HepG2 (cell line): ENCODE results near the gene LNX2. TPM values are rescaled to one million over a fixed set of nuclear protein-coding genes. Genes with fewer than 3 reads are reported as not detected.

Experiments used
- ATF1 ChIP-seq: IDR thresholded peaks from 2 replicates; pipeline ENCODE4 v1.6.1; 2016; ENCODE audit warnings: mild to moderate bottlenecking, control low read depth
- FOSL1 ChIP-seq: sonication (generic); formaldehyde crosslinking; IDR thresholded peaks from 2 replicates; pipeline ENCODE4 v1.9.0; 2021; ENCODE audit warnings: missing genetic modification reagents, borderline replicate concordance
- HHEX ChIP-seq: IDR thresholded peaks from 2 replicates; pipeline ENCODE4 v1.6.1; 2016; ENCODE audit warnings: control low read depth
- KDM5A ChIP-seq: fragments of 200-600 bp; sonication (generic); IDR thresholded peaks from 2 replicates; pipeline ENCODE4 v1.7.0; 2018; ENCODE audit warnings: antibody characterized with exemption, mild to moderate bottlenecking, low read length, borderline replicate concordance
- KLF12 ChIP-seq: sonication (generic); formaldehyde crosslinking; IDR thresholded peaks from 2 replicates; pipeline ENCODE4 v1.4.0; 2020; ENCODE audit warnings: missing genetic modification reagents, borderline replicate concordance
- NFATC3 ChIP-seq: sonication (generic); formaldehyde crosslinking; IDR thresholded peaks from 2 replicates; pipeline ENCODE4 v1.5.1; 2020; ENCODE audit warnings: mild to moderate bottlenecking, missing genetic modification reagents
- POLR2AphosphoS2 ChIP-seq: IDR thresholded peaks from 2 replicates; pipeline ENCODE4 v1.6.1; 2011; ENCODE audit warnings: low read depth, low read length, improper control_type of control experiment
- ZBTB38 ChIP-seq: sonication (generic); formaldehyde crosslinking; IDR thresholded peaks from 2 replicates; pipeline ENCODE4 v1.5.1; 2020; ENCODE audit warnings: mild to moderate bottlenecking, missing genetic modification reagents
- ZBTB8A ChIP-seq: sonication (generic); formaldehyde crosslinking; IDR thresholded peaks from 2 replicates; pipeline ENCODE4 v1.4.0; 2020; ENCODE audit warnings: mild to moderate bottlenecking, low read depth, missing genetic modification reagents, borderline replicate concordance
- ZFP36L2 ChIP-seq: sonication (generic); formaldehyde crosslinking; IDR thresholded peaks from 2 replicates; pipeline ENCODE4 v1.4.0; 2020; ENCODE audit warnings: missing genetic modification reagents
- ZNF138 ChIP-seq: sonication (generic); formaldehyde crosslinking; IDR thresholded peaks from 2 replicates; pipeline ENCODE4 v1.5.0; 2020; ENCODE audit warnings: mild to moderate bottlenecking, low read depth, missing genetic modification reagents
- polyA plus RNA-seq, 8 experiments: library from polyadenylated mRNA; depleted of rRNA in 3 of 8; stranded (reverse) in 7 of 8; unstranded in 1 of 8; fragments of >200 nt; fragmentation: Illumina TruSeq in 4 of 8; extraction: Trizol in 4 of 8; gene quantifications; 2 replicates each; pipeline versions ENCODE4 v1.2.1 to v1.2.3, GENCODE V29; 2011 to 2016; ENCODE audit warnings: low read depth in 4 of 8, missing spikeins in 1 of 8, mixed read lengths in 1 of 8; ENCODE audit not compliant: insufficient read depth in 1 of 8
- total RNA-seq, 5 experiments: library from RNA; depleted of rRNA; stranded (reverse); fragments of >200 nt; fragmentation: Illumina TruSeq; extraction: Trizol; gene quantifications; 2 replicates each; pipeline ENCODE4 v1.2.3, GENCODE V29; 2016; ENCODE audit warnings: low read depth in 1 of 5
- TF ChIP-seq, protein P1 (sequence below): IDR thresholded peaks from 2 replicates; pipeline ENCODE4 v1.6.1; 2016; ENCODE audit warnings: missing genetic modification reagents, missing compliant biosample characterization
- TF ChIP-seq, protein P2 (sequence below): sonication (generic); formaldehyde crosslinking; IDR thresholded peaks from 2 replicates; pipeline ENCODE4 v1.4.0; 2020; ENCODE audit warnings: missing genetic modification reagents
- TF ChIP-seq, protein P3 (sequence below): sonication (generic); formaldehyde crosslinking; IDR thresholded peaks from 2 replicates; pipeline ENCODE4 v1.5.1; 2020; ENCODE audit warnings: missing genetic modification reagents, mild to moderate bottlenecking, borderline replicate concordance
- TF ChIP-seq, protein P4 (sequence below): sonication (generic); formaldehyde crosslinking; IDR thresholded peaks from 2 replicates; pipeline ENCODE4 v1.4.0; 2020; ENCODE audit warnings: mild to moderate bottlenecking, missing genetic modification reagents
- TF ChIP-seq, protein P5 (sequence below): sonication (generic); formaldehyde crosslinking; IDR thresholded peaks from 2 replicates; pipeline ENCODE4 v1.5.0; 2020; ENCODE audit warnings: mild to moderate bottlenecking, missing genetic modification reagents, moderate library complexity
- TF ChIP-seq, protein P6 (sequence below), 2 experiments: sonication (generic) in 1 of 2; formaldehyde crosslinking in 1 of 2; IDR thresholded peaks; 2 replicates each; pipeline versions ENCODE4 v1.5.1 to v1.6.1; 2011 to 2020; ENCODE audit warnings: borderline replicate concordance in 1 of 2, low read depth in 1 of 2, low read length in 1 of 2, mild to moderate bottlenecking in 1 of 2, missing genetic modification reagents in 1 of 2, moderate library complexity in 1 of 2

LNX2 gene
- total and polyA plus RNA-seq, 2 of the 13 experiments (the other 11 are each of a cell fraction or from before 2014, with no cell fraction given): 9.2 to 9.7 TPM

DNA sequence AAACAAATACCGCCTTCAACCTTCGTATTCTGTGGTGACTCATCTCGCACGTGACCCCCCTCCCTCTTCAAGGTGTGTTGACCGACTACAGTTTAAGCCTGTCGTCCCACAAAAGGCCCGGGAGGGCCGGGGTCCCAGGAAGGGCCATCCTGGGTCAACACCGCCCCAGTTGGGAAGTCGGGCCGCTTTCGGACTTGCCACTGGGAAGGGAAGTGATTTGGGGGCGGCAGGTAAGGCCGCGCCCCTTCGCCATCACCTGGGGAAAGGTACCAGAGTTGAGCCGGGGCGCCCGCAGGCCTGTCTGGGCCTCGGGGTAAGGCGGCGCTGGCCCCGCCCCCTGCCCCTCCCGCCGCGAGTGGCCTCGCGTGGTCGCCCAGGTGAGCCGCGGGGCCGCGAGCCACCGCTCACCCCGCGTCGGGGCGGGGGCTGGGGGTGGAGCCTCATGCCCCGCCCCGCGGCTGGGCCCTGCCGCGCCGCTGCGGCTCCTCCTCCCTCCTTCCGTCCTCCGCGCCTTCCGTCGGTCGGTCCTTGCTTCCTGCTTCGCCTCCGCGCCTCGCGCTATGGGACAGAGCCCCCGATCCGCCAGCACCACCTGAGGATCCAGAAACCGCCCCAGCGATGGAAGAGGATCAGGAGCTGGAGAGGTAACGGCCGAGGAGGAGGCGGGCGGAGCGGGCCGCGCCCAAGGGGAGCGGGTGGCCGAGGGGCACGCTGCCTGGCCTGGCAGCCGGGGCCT lies 1.2 kb upstream of the LNX2 start, which contains the start of gene POLR1D (continued):
- TF ChIP-seq, protein P1, sequence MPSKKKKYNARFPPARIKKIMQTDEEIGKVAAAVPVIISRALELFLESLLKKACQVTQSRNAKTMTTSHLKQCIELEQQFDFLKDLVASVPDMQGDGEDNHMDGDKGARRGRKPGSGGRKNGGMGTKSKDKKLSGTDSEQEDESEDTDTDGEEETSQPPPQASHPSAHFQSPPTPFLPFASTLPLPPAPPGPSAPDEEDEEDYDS (CRISPR knock-in tag): peak; percentile 66
- TF ChIP-seq, protein P2, sequence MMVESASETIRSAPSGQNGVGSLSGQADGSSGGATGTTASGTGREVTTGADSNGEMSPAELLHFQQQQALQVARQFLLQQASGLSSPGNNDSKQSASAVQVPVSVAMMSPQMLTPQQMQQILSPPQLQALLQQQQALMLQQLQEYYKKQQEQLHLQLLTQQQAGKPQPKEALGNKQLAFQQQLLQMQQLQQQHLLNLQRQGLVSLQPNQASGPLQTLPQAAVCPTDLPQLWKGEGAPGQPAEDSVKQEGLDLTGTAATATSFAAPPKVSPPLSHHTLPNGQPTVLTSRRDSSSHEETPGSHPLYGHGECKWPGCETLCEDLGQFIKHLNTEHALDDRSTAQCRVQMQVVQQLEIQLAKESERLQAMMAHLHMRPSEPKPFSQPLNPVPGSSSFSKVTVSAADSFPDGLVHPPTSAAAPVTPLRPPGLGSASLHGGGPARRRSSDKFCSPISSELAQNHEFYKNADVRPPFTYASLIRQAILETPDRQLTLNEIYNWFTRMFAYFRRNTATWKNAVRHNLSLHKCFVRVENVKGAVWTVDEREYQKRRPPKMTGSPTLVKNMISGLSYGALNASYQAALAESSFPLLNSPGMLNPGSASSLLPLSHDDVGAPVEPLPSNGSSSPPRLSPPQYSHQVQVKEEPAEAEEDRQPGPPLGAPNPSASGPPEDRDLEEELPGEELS: peak; percentile 32; the same call in 1 of the 2 replicates
- TF ChIP-seq, protein P3, sequence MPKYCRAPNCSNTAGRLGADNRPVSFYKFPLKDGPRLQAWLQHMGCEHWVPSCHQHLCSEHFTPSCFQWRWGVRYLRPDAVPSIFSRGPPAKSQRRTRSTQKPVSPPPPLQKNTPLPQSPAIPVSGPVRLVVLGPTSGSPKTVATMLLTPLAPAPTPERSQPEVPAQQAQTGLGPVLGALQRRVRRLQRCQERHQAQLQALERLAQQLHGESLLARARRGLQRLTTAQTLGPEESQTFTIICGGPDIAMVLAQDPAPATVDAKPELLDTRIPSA: no peak
- TF ChIP-seq ZNF138 (CRISPR knock-in tag): no peak
- TF ChIP-seq ZFP36L2 (CRISPR knock-in tag): no peak
- no peak for TF ChIP-seq POLR2AphosphoS2
- TF ChIP-seq ZBTB8A (CRISPR knock-in tag): no peak
- no peak for TF ChIP-seq KLF12
- TF ChIP-seq, protein P4, sequence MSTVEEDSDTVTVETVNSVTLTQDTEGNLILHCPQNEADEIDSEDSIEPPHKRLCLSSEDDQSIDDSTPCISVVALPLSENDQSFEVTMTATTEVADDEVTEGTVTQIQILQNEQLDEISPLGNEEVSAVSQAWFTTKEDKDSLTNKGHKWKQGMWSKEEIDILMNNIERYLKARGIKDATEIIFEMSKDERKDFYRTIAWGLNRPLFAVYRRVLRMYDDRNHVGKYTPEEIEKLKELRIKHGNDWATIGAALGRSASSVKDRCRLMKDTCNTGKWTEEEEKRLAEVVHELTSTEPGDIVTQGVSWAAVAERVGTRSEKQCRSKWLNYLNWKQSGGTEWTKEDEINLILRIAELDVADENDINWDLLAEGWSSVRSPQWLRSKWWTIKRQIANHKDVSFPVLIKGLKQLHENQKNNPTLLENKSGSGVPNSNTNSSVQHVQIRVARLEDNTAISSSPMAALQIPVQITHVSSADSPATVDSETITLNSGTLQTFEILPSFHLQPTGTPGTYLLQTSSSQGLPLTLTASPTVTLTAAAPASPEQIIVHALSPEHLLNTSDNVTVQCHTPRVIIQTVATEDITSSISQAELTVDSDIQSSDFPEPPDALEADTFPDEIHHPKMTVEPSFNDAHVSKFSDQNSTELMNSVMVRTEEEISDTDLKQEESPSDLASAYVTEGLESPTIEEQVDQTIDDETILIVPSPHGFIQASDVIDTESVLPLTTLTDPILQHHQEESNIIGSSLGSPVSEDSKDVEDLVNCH (CRISPR knock-in tag): no peak
- TF ChIP-seq FOSL1 (CRISPR knock-in tag): peak; percentile 76
- no peak for TF ChIP-seq ATF1 (CRISPR knock-in tag)
- TF ChIP-seq NFATC3 (CRISPR knock-in tag): no peak
- TF ChIP-seq ZBTB38 (CRISPR knock-in tag): peak; percentile 73
- TF ChIP-seq KDM5A: no peak
- TF ChIP-seq HHEX (CRISPR knock-in tag): no peak
- TF ChIP-seq, protein P5, sequence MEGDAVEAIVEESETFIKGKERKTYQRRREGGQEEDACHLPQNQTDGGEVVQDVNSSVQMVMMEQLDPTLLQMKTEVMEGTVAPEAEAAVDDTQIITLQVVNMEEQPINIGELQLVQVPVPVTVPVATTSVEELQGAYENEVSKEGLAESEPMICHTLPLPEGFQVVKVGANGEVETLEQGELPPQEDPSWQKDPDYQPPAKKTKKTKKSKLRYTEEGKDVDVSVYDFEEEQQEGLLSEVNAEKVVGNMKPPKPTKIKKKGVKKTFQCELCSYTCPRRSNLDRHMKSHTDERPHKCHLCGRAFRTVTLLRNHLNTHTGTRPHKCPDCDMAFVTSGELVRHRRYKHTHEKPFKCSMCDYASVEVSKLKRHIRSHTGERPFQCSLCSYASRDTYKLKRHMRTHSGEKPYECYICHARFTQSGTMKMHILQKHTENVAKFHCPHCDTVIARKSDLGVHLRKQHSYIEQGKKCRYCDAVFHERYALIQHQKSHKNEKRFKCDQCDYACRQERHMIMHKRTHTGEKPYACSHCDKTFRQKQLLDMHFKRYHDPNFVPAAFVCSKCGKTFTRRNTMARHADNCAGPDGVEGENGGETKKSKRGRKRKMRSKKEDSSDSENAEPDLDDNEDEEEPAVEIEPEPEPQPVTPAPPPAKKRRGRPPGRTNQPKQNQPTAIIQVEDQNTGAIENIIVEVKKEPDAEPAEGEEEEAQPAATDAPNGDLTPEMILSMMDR: no peak
- TF ChIP-seq, protein P6, sequence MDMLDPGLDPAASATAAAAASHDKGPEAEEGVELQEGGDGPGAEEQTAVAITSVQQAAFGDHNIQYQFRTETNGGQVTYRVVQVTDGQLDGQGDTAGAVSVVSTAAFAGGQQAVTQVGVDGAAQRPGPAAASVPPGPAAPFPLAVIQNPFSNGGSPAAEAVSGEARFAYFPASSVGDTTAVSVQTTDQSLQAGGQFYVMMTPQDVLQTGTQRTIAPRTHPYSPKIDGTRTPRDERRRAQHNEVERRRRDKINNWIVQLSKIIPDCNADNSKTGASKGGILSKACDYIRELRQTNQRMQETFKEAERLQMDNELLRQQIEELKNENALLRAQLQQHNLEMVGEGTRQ (IDR thresholded peaks at IDR 0.05; ENCODE audit: low read depth, low read length): peak; percentile 40; the same call in 1 of the 2 replicates
- TF ChIP-seq, protein P6 (CRISPR knock-in tag; IDR thresholded peaks at IDR 0.05; ENCODE audit: borderline replicate concordance): peak; percentile 11; the same call in 1 of the 2 replicates
